Measurements from ENCODE around the gene PFN4. TPM values are rescaled to one million over a fixed set of nuclear protein-coding genes. Genes with fewer than 3 reads are reported as not detected.
"Not testable (repeated sequence)": the region's sequence is repeated elsewhere in the genome, so short reads cannot be mapped to it uniquely, and the experiment has no call there.

PFN4 gene
- total RNA-seq, 1 donor from 2014 or later = 1.4 TPM

DNA sequence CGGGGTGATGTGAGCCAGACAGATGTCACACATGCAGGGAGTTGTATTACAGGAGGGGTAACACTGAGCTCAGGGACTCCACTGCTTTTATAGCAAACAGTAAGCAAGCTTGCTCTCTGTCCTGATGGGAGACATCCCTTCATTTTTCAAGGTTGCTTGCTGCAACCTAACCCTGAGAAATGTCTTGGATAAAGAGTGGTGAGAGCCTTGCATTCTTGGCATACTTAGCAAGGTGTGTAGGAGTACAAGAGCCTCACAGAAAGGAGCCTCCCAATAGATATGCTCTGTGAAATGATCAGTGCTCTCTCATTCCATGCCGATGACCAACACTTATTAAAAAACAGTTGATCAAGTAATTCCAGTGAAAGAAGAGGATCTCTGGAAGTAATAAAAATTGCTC is 8.1 kb downstream of the PFN4 start:
- no peak for DNase-seq (ENCODE audit: low spot score)
- no peak overlapping the region for H3K4me3 Mint-ChIP-seq (ENCODE audit: unreplicated experiment)
- peaks cover 32% of the 10 kb centered on the region for H3K4me1 Mint-ChIP-seq (ENCODE audit: low read depth)
- no peaks in the 10 kb centered on the region for H3K27me3 Mint-ChIP-seq (ENCODE audit: low read depth)
- H3K36me3 Mint-ChIP-seq (ENCODE audit: low read depth) = peaks cover 6% of the 10 kb centered on the region
- TF ChIP-seq, protein P1, sequence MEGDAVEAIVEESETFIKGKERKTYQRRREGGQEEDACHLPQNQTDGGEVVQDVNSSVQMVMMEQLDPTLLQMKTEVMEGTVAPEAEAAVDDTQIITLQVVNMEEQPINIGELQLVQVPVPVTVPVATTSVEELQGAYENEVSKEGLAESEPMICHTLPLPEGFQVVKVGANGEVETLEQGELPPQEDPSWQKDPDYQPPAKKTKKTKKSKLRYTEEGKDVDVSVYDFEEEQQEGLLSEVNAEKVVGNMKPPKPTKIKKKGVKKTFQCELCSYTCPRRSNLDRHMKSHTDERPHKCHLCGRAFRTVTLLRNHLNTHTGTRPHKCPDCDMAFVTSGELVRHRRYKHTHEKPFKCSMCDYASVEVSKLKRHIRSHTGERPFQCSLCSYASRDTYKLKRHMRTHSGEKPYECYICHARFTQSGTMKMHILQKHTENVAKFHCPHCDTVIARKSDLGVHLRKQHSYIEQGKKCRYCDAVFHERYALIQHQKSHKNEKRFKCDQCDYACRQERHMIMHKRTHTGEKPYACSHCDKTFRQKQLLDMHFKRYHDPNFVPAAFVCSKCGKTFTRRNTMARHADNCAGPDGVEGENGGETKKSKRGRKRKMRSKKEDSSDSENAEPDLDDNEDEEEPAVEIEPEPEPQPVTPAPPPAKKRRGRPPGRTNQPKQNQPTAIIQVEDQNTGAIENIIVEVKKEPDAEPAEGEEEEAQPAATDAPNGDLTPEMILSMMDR (IDR thresholded peaks at IDR 0.05) = no peak
- H3K27ac Mint-ChIP-seq (ENCODE audit: unreplicated experiment) = no peak overlapping the region
- peaks cover 9% of the 10 kb centered on the region for H3K9me3 Mint-ChIP-seq (ENCODE audit: low read depth)

DNA sequence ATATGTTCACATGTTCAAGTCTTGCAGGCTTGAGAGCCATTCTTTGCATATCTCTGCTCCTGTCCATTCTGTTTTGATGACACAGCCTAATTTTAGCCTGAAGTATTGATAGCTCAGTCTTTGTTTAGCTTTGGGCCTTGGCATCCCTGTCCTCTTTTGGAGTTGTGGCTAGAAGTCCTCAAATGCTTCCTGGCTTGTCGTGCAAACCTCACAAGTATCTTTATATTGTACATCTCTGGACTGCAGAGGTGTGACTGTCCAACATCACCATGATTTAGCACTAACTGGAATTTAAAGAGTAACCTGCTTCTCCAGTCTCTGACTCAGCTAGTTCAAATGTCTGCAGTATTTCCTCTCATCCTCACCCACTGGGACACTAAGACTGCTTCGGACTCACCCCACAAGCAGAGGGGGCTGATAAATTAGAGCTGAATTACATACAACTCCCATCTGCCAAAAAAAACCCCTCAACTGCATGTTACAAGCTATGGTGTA is 11.7 kb downstream of the PFN4 start:
- TF ChIP-seq, protein P1 (IDR thresholded peaks at IDR 0.05) = no peak
- DNase-seq (ENCODE audit: low spot score) = no peak

GRCh38 chr2:24110660-24111303 is 12.4 kb downstream of the PFN4 start:
- Mint-ChIP-seq H3K4me3 (ENCODE audit: unreplicated experiment) (no peak overlapping the region), H3K4me1 (ENCODE audit: low read depth) (peaks cover 26% of the 10 kb centered on the region), H3K36me3 (ENCODE audit: low read depth) (peaks cover 9% of the 10 kb centered on the region), H3K27ac (ENCODE audit: unreplicated experiment) (peak overlapping the region; percentile 94), H3K27me3 (ENCODE audit: low read depth) (no peaks in the 10 kb centered on the region), H3K9me3 (ENCODE audit: low read depth) (peaks cover 34% of the 10 kb centered on the region)
- no peak for DNase-seq (ENCODE audit: low spot score)
- TF ChIP-seq, protein P1 (IDR thresholded peaks at IDR 0.05) = no peak

More for the DNA sequence above, 11.7 kb downstream of the PFN4 start:
- peak overlapping the region; percentile 94 for H3K27ac Mint-ChIP-seq (ENCODE audit: unreplicated experiment)
- H3K4me1 Mint-ChIP-seq (ENCODE audit: low read depth) = peaks cover 26% of the 10 kb centered on the region
- H3K27me3 Mint-ChIP-seq (ENCODE audit: low read depth) = no peaks in the 10 kb centered on the region
- peaks cover 31% of the 10 kb centered on the region for H3K9me3 Mint-ChIP-seq (ENCODE audit: low read depth)
- H3K4me3 Mint-ChIP-seq (ENCODE audit: unreplicated experiment) = no peak overlapping the region
- H3K36me3 Mint-ChIP-seq (ENCODE audit: low read depth) = peaks cover 9% of the 10 kb centered on the region

DNA sequence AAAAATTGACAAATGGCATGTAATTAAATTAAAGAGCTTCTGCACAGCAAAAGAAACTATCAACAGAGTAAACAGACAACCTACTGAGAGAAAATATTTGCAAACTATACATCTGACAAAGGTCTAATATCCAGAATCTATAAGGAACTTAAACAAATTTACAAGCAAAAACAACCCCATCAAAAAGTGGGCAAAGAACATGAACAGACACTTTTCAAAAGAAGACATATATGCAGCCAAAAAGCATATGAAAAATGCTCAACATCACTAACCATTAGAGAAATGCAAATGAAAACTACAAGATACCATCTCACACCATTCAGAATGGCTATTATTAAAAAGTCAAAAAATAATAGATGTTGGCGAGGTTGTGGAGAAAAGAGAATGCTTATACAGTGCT is 13.7 kb downstream of the PFN4 start:
- Mint-ChIP-seq H3K4me1 (ENCODE audit: low read depth) (peaks cover 21% of the 10 kb centered on the region), H3K9me3 (ENCODE audit: low read depth) (peaks cover 36% of the 10 kb centered on the region)
- not testable (repeated sequence) for H3K27ac Mint-ChIP-seq (ENCODE audit: unreplicated experiment); H3K27me3 Mint-ChIP-seq (ENCODE audit: low read depth); DNase-seq (ENCODE audit: low spot score); H3K4me3 Mint-ChIP-seq (ENCODE audit: unreplicated experiment); H3K36me3 Mint-ChIP-seq (ENCODE audit: low read depth)

- H3K4me1 Mint-ChIP-seq (ENCODE audit: low read depth) = peaks cover 18% of the 10 kb centered on the region
- peaks cover 32% of the 10 kb centered on the region for H3K9me3 Mint-ChIP-seq (ENCODE audit: low read depth)
- DNase-seq (ENCODE audit: low spot score) = no peak
- H3K27ac Mint-ChIP-seq (ENCODE audit: unreplicated experiment) = no peak overlapping the region
- TF ChIP-seq, protein P1 (IDR thresholded peaks at IDR 0.05) = no peak
- H3K36me3 Mint-ChIP-seq (ENCODE audit: low read depth) = peaks cover 10% of the 10 kb centered on the region
- H3K27me3 Mint-ChIP-seq (ENCODE audit: low read depth) = no peaks in the 10 kb centered on the region
- no peak overlapping the region for H3K4me3 Mint-ChIP-seq (ENCODE audit: unreplicated experiment)
Observed at GRCh38 chr2:24107336-24107735, 15.8 kb downstream of the PFN4 start.

- peaks cover 32% of the 10 kb centered on the region for H3K9me3 Mint-ChIP-seq (ENCODE audit: low read depth)
- no peak overlapping the region for H3K27ac Mint-ChIP-seq (ENCODE audit: unreplicated experiment)
- no peak for DNase-seq (ENCODE audit: low spot score)
- no peak overlapping the region for H3K4me3 Mint-ChIP-seq (ENCODE audit: unreplicated experiment)
- TF ChIP-seq, protein P1 (IDR thresholded peaks at IDR 0.05) = no peak
- H3K27me3 Mint-ChIP-seq (ENCODE audit: low read depth) = no peaks in the 10 kb centered on the region
- peaks cover 15% of the 10 kb centered on the region for H3K4me1 Mint-ChIP-seq (ENCODE audit: low read depth)
- H3K36me3 Mint-ChIP-seq (ENCODE audit: low read depth) = peaks cover 10% of the 10 kb centered on the region
Observed at GRCh38 chr2:24106786-24107185, 16.3 kb downstream of the PFN4 start.

Data from chondrocyte (in vitro differentiated cells).